ENCODE results near the gene C3orf22. TPM values are rescaled to one million over a fixed set of nuclear protein-coding genes. Genes with fewer than 3 reads are reported as not detected.

C3orf22 gene
- total RNA-seq, 2 experiments from 2014 or later, result not detected

- Histone ChIP-seq H3K9me3 (ENCODE audit: low read length) (no peaks in the 10 kb centered on the region), H3K79me2 (ENCODE audit: insufficient read depth, low read depth, low read length) (no peaks in the 10 kb centered on the region), H4K20me1 (ENCODE audit: insufficient read depth, low read length) (no peaks in the 10 kb centered on the region), H3K4me2 (ENCODE audit: low read length) (no peak overlapping the region), H3K9me2 (ENCODE audit: insufficient read depth, low read length) (no peaks in the 10 kb centered on the region), H3K36me3 (ENCODE audit: insufficient read depth, low read length) (no peaks in the 10 kb centered on the region), H3K27ac (ENCODE audit: low read depth, low read length, poor library complexity, severe bottlenecking) (no peak overlapping the region), H3K4me1 (ENCODE audit: insufficient read depth, low read length, poor library complexity, severe bottlenecking) (no peaks in the 10 kb centered on the region), H3K4me3 (ENCODE audit: low read depth, low read length, poor library complexity, severe bottlenecking) (no peak overlapping the region), H2AFZ (ENCODE audit: low read length) (no peak overlapping the region)
- intact Hi-C loops (cut with micrococcal nuclease; ENCODE audit: unreplicated experiment), result no loop called here
- ChIA-PET POLR2A (no interaction called here), CTCF (ENCODE audit: unreplicated experiment) (no interaction called here)
- TF ChIP-seq CTCF (conservative IDR thresholded peaks at IDR 0.05; ENCODE audit: low read length), result no peak
- TF ChIP-seq EZH2phosphoT487 (IDR thresholded peaks at IDR 0.05; ENCODE audit: borderline replicate concordance, low read depth, low read length), result no peak
- DNase-seq (ENCODE audit: low spot score), result no peak
- no TSS peak for BruUV-seq (replicated peaks)
Observed at GRCh38 chr3:126525853-126526667, 32.7 kb downstream of the C3orf22 start.

DNA sequence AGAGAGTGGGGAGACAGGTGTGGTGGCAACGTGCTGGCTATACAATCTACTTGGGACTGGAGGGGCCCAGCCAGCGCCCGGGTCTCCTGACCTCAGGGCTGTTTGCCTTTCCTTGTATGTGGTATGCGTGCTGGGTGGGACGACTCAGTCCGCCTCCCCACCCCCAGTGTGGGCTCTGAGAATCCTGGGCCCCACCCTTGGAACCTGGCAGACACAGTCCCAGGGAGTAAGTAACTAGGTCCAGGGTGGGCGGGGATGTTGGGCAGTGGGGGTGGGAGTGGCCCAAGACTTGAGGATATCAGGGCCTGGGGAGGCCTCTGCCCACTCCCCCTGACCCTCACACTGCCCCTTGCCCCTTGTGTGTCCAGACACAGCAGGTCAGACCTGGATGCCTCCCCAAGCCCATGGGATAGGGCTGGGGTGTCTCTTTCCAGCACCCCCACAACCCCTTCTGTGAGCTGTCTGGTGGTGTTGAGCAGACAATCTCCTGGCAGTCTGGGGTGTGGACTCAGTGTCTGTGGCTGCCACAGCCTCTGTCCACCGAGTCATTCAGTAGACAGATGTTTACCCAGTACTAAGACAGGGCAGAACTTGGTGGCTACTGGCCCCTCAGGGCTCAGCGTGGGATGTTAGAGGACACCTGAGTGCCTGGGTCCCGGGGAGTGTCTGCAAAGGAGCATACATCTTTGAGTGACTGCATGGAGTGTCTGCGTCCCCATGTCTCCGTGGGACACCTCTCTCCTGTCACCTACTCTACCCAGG, 33.5 kb downstream of the C3orf22 start:
- no TSS peak for BruUV-seq (replicated peaks)
- H3K4me2 ChIP-seq (ENCODE audit: low read length), result no peak overlapping the region
- H3K79me2 ChIP-seq (ENCODE audit: insufficient read depth, low read depth, low read length), result no peaks in the 10 kb centered on the region
- H3K27ac ChIP-seq (ENCODE audit: low read depth, low read length, poor library complexity, severe bottlenecking), result no peak overlapping the region
- no peak for DNase-seq (ENCODE audit: low spot score)
- H3K9me3 ChIP-seq (ENCODE audit: low read length), result no peaks in the 10 kb centered on the region
- H3K9me2 ChIP-seq (ENCODE audit: insufficient read depth, low read length), result no peaks in the 10 kb centered on the region
- intact Hi-C loops (cut with micrococcal nuclease; ENCODE audit: unreplicated experiment), result no loop called here
- ChIA-PET POLR2A (no interaction called here), CTCF (ENCODE audit: unreplicated experiment) (no interaction called here)
- no peak overlapping the region for H3K4me3 ChIP-seq (ENCODE audit: low read depth, low read length, poor library complexity, severe bottlenecking)
- TF ChIP-seq CTCF (conservative IDR thresholded peaks at IDR 0.05; ENCODE audit: low read length) (no peak), EZH2phosphoT487 (IDR thresholded peaks at IDR 0.05; ENCODE audit: borderline replicate concordance, low read depth, low read length) (no peak)
- no peak overlapping the region for H2AFZ ChIP-seq (ENCODE audit: low read length)
- H4K20me1 ChIP-seq (ENCODE audit: insufficient read depth, low read length), result no peaks in the 10 kb centered on the region
- H3K4me1 ChIP-seq (ENCODE audit: insufficient read depth, low read length, poor library complexity, severe bottlenecking), result no peaks in the 10 kb centered on the region
- no peaks in the 10 kb centered on the region for H3K36me3 ChIP-seq (ENCODE audit: insufficient read depth, low read length)
